ENCODE results near the gene CIB4. TPM values are rescaled to one million over a fixed set of nuclear protein-coding genes. Genes with fewer than 3 reads are reported as not detected.

CIB4 gene
- total and polyA plus RNA-seq, 9 of the 15 experiments (the other 6 are each of a cell fraction or from before 2014, with no cell fraction given), result not detected

DNA sequence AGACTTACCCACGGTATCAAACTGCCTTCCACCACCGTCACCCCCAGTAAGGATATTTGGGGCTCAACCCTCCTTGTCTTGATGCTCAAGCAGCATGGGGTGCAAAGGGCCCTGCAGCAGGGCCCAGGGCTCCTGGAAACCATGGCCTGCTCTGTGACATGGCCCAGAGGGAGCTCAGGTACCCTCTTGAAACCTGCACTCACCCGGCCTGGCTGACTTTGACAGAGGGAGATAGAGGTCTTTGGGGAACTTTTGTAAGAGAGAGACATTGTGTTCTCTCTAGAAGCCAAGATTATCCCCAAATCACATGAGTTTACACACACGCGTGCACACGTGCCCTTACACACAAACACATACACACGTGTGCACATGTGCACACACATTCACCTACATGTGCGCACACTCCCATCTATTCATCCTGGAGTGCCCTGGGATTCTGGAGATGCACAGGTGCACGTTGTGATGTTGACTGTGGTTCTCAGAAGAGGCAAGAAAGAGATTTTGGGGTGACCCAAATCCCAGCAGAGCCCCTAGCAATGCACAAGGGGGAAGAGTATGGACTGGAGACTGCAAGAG lies 31.7 kb upstream of the CIB4 start:
- no peak overlapping the region for H3K27ac ChIP-seq (ENCODE audit: extremely low read depth, low read depth, low read length)
- H3K9ac ChIP-seq (ENCODE audit: insufficient read depth in 1 of 2, low read depth in 2 of 2, low read length in 2 of 2), result no peak overlapping the region
- 4% methylated on average over 9 of the region's 9 CpGs for WGBS (ENCODE audit: insufficient coverage, low coverage, missing lambda C conversion rate)
- H3K9me1 ChIP-seq (ENCODE audit: control insufficient read depth, insufficient read depth, low read length), result no peaks in the 10 kb centered on the region
- H3K9me3 ChIP-seq (replicated peaks; ENCODE audit: control insufficient read depth, insufficient read depth, low read depth, low read length), result 0 out of 2 replicates have a peak, but pooled peaks cover 3% of the 10 kb centered on the region
- H3K36me3 ChIP-seq (ENCODE audit: control insufficient read depth, insufficient read depth, low read length), result no peaks in the 10 kb centered on the region
- intact Hi-C loops (cut with micrococcal nuclease), result no loop called here
- DNase-seq (ENCODE audit: extremely low read depth in 1 of 4, low spot score in 3 of 4) (no peak), ATAC-seq (no peak), FAIRE-seq (no peak)
- ChIA-PET CTCF (ENCODE audit: low intra/inter-chr PET ratio) (no interaction called here), POLR2A (interaction anchor here (0.9 to 1.9 kb wide), 3 partner anchors 7 to 80 kb away, joined by 3 to 6 read pairs (median 5); no protein-coding TSS in a partner anchor)
- no peaks in the 10 kb centered on the region for H4K20me1 ChIP-seq (replicated peaks; ENCODE audit: control insufficient read depth, insufficient read depth, low read length)
- TF ChIP-seq ZNF584 (CRISPR knock-in tag; IDR thresholded peaks at IDR 0.05; ENCODE audit: low read depth) (no peak), MTF1 (CRISPR knock-in tag; IDR thresholded peaks at IDR 0.05; ENCODE audit: borderline replicate concordance) (no peak), CHD2 (IDR thresholded peaks at IDR 0.05; ENCODE audit: low read depth, low read length) (no peak), ZNF347 (CRISPR knock-in tag; IDR thresholded peaks at IDR 0.05; ENCODE audit: low read depth) (no peak), ZFX (CRISPR knock-in tag; IDR thresholded peaks at IDR 0.05) (no peak), GATA2 (CRISPR knock-in tag; IDR thresholded peaks at IDR 0.05) (no peak), TAF9B (IDR thresholded peaks at IDR 0.05; ENCODE audit: partially characterized antibody) (no peak), NR2C1 (IDR thresholded peaks at IDR 0.05) (no peak), NR2C1 (tag; IDR thresholded peaks at IDR 0.05) (no peak), POLR2H (tag; IDR thresholded peaks at IDR 0.05; ENCODE audit: low read depth) (no peak), SMARCA4 (IDR thresholded peaks at IDR 0.05) (no peak), WHSC1 (IDR thresholded peaks at IDR 0.05; ENCODE audit: low read length) (no peak), MAFK (IDR thresholded peaks at IDR 0.05; ENCODE audit: low read length) (no peak), SRF (CRISPR knock-in tag; IDR thresholded peaks at IDR 0.05) (no peak), SMC3 (conservative IDR thresholded peaks at IDR 0.05; ENCODE audit: insufficient read depth, low read depth, low read length) (no peak)
- TF ChIP-seq, protein P1, sequence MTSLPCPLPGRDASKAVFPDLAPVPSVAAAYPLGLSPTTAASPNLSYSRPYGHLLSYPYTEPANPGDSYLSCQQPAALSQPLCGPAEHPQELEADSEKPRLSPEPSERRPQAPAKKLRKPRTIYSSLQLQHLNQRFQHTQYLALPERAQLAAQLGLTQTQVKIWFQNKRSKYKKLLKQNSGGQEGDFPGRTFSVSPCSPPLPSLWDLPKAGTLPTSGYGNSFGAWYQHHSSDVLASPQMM (CRISPR knock-in tag; IDR thresholded peaks at IDR 0.05), result no peak
- TF ChIP-seq, protein P2, sequence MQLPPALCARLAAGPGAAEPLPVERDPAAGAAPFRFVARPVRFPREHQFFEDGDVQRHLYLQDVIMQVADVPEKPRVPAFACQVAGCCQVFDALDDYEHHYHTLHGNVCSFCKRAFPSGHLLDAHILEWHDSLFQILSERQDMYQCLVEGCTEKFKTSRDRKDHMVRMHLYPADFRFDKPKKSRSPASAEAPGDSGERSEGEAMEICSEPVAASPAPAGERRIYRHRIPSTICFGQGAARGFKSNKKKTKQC (CRISPR knock-in tag; IDR thresholded peaks at IDR 0.05), result no peak
- in situ Hi-C loops (cut with MboI), result no loop called here
- H3K79me2 ChIP-seq (ENCODE audit: control insufficient read depth, insufficient read depth, low read length), result no peaks in the 10 kb centered on the region
- no peak overlapping the region for H3K4me3 ChIP-seq
- BruUV-seq (replicated peaks), result no TSS peak
- H2AFZ ChIP-seq (ENCODE audit: low read depth, low read length), result no peak overlapping the region
- no peak overlapping the region for H3K4me2 ChIP-seq (ENCODE audit: insufficient read depth, low read length)
- H3K4me1 ChIP-seq (replicated peaks in 1 of 2; ENCODE audit: control insufficient read depth in 2 of 2, insufficient read depth in 2 of 2, low read length in 2 of 2), result no peaks in the 10 kb centered on the region
- H3K27me3 ChIP-seq (ENCODE audit: control insufficient read depth in 2 of 2, insufficient read depth in 2 of 2, low read length in 2 of 2), result peaks cover 13 to 57% of the 10 kb centered on the region in 2 experiments
